NCI-H1105 (cell line): ENCODE results near the gene PMIS2.

Experiments
- DNase-seq: peaks from one replicate; lab custom pipeline; 2025; lab: John Stamatoyannopoulos, UW

PMIS2 gene

GRCh38 chr19:35629332-35629633 lies 43.3 kb downstream of the PMIS2 start:
- DNase-seq, result no peak

GRCh38 chr19:35633727-35634440 lies 47.9 kb downstream of the PMIS2 start:
- DNase-seq, result no peak

GRCh38 chr19:35636651-35637050 lies 50.7 kb downstream of the PMIS2 start:
- no peak for DNase-seq
